Kasumi-1 (cell line): ENCODE measurements around the gene LSP1.

ENCODE experiments used
- DNase-seq, 2 experiments: peaks; one replicate each; lab custom pipeline; 2025; lab: John Stamatoyannopoulos, UW

Gene LSP1

GRCh38 chr11:1890856-1891830 lies 38.3 kb downstream of the LSP1 start:
- DNase-seq = no peak

GRCh38 chr11:1891831-1892115 lies 38.9 kb downstream of the LSP1 start, which contains the start of gene PRR33:
TSS of gene PRR33 (minus strand) at chr11:1891895. CDS start at chr11:1890584, 1,311 bp downstream.
- DNase-seq = no peak

- DNase-seq = no peak
These were observed 39.2 kb downstream of the LSP1 start for GRCh38 chr11:1892116-1892515.

- DNase-seq = no peak
These were observed 39.7 kb downstream of the LSP1 start for GRCh38 chr11:1892558-1892957.

- DNase-seq = no peak
These were observed 40.9 kb downstream of the LSP1 start for GRCh38 chr11:1893581-1894359.

- DNase-seq = no peak
These were observed 41.9 kb downstream of the LSP1 start for GRCh38 chr11:1894759-1895158.

GRCh38 chr11:1896468-1896867 lies 43.6 kb downstream of the LSP1 start:
- peak in 1 of 2 experiments; percentile 81 for DNase-seq

- DNase-seq = peak; percentile 88 to 93
These were observed 44.0 kb downstream of the LSP1 start for GRCh38 chr11:1896923-1897322.

- no peak for DNase-seq
These were observed 46.2 kb downstream of the LSP1 start for GRCh38 chr11:1899090-1899489.

GRCh38 chr11:1899686-1900085 lies 46.8 kb downstream of the LSP1 start:
- no peak for DNase-seq

- peak; percentile 25 for DNase-seq
These were observed 53.3 kb downstream of the LSP1 start for GRCh38 chr11:1906181-1906580.

GRCh38 chr11:1906611-1907423 lies 53.9 kb downstream of the LSP1 start:
- DNase-seq = no peak

GRCh38 chr11:1908618-1909017 lies 55.7 kb downstream of the LSP1 start:
- DNase-seq = no peak

- DNase-seq = no peak
These were observed 56.6 kb downstream of the LSP1 start for GRCh38 chr11:1909524-1909923.

GRCh38 chr11:1912289-1912878 lies 59.5 kb downstream of the LSP1 start:
- DNase-seq = peak; percentile 53 to 70

- DNase-seq = no peak
These were observed 60.6 kb downstream of the LSP1 start for GRCh38 chr11:1913271-1914060.

GRCh38 chr11:1915795-1916131 lies 62.9 kb downstream of the LSP1 start:
- DNase-seq = no peak

GRCh38 chr11:1916132-1916985 lies 63.5 kb downstream of the LSP1 start:
- no peak for DNase-seq

GRCh38 chr11:1916986-1917522 lies 64.2 kb downstream of the LSP1 start:
- no peak for DNase-seq
